ENCODE results near the gene NUBPL. TPM values are rescaled to one million over a fixed set of nuclear protein-coding genes. Genes with fewer than 3 reads are reported as not detected.
"Not testable (repeated sequence)": the region's sequence is repeated elsewhere in the genome, so short reads cannot be mapped to it uniquely, and the experiment has no call there.

Gene NUBPL
- total and polyA plus RNA-seq, 5 donors, result 9.6 to 23.9 (median 20.9) TPM

DNA sequence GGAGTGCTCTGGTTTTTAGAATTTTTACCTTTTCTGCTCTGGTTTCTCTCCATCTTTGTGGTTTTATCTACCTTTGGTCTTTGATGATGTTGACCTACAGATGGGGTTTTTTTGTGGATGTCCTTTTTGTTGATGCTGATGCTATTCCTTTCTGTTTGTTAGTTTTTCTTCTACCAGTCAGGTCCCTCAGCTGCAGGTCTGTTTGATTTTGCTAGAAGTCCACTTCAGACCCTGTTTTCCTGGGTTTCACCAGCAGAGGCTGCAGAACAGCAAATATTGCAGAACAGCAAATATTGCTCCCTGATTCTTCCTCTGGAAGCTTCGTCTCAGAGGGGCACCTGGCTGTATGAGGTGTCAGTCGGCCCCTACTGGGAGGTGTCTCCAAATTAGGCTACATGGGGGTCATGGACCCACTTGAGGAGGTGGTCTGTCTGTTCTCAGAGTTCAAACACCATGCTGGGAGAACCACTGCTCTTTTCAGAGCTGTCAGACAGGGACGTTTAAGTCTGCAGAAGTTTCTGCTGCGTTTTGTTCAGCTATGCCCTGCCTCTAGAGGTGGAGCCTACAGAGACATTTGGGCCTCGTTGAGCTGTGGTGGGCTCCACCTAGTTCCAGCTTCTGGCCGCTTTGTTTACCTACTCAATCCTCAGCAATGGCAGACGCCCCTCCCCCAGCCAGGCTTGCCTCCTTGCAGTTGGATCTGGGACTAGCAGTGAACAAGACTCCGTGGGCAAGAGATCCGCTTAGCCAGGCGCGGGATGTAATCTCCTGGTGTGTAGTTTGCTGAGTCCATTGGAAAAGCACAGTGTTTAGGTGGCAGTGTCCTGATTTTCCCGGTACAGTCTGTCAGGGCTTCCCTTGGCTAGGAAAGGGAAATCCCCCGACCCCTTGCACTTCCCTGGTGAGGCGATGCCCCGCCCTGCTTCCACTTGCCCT lies 250.8 kb downstream of the NUBPL start:
- H3K27ac ChIP-seq (ENCODE audit: low read length); ATAC-seq; H3K4me1 ChIP-seq (ENCODE audit: control insufficient read depth, insufficient read depth, low read length); intact Hi-C loops (cut with DNase I); H3K4me3 ChIP-seq (ENCODE audit: low read length); H3K27me3 ChIP-seq (ENCODE audit: control insufficient read depth, insufficient read depth); H3K9me3 ChIP-seq (ENCODE audit: control insufficient read depth, low read length): not testable (repeated sequence)
- DNase-seq, result peak in 2 of 3 donors; percentile 15 to 21
- WGBS, result 82% methylated on average over 15 of the region's 15 CpGs

- DNase-seq; H3K27me3 ChIP-seq (ENCODE audit: control insufficient read depth, insufficient read depth); H3K9me3 ChIP-seq (ENCODE audit: control insufficient read depth, low read length); intact Hi-C loops (cut with DNase I); H3K27ac ChIP-seq (ENCODE audit: low read length); H3K4me1 ChIP-seq (ENCODE audit: control insufficient read depth, insufficient read depth, low read length); H3K4me3 ChIP-seq (ENCODE audit: low read length); ATAC-seq: not testable (repeated sequence)
- 93% methylated on average over 2 of the region's 2 CpGs for WGBS
These were observed 252.7 kb downstream of the NUBPL start for GRCh38 chr14:31813724-31814490.

DNA sequence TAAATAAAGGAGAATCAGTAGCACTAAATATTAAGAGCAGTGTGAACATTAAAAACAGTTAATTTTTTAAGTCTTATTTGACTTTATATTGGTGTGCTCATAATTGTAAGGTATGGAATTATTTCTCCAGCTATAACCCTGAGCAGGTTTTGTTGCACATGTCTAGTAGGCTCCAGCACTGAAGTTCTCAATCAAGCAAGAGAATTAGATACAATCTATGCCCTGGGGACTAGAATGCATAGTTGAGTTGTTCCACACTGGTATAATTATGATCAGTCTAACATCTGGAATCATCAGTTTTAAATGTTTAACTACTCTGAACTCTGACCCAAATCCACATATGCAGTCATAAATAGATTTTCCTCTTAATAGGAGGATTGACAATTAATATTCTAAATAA lies 258.1 kb downstream of the NUBPL start:
- no peak overlapping the region for H3K27ac ChIP-seq (ENCODE audit: low read length)
- ATAC-seq (no peak), DNase-seq (no peak)
- no peaks in the 10 kb centered on the region for H3K4me1 ChIP-seq (ENCODE audit: control insufficient read depth, insufficient read depth, low read length)
- intact Hi-C loops (cut with DNase I), result no loop called here
- no peaks in the 10 kb centered on the region for H3K9me3 ChIP-seq (ENCODE audit: control insufficient read depth, low read length)
- no peaks in the 10 kb centered on the region for H3K27me3 ChIP-seq (ENCODE audit: control insufficient read depth, insufficient read depth)
- no peak overlapping the region for H3K4me3 ChIP-seq (ENCODE audit: low read length)

DNA sequence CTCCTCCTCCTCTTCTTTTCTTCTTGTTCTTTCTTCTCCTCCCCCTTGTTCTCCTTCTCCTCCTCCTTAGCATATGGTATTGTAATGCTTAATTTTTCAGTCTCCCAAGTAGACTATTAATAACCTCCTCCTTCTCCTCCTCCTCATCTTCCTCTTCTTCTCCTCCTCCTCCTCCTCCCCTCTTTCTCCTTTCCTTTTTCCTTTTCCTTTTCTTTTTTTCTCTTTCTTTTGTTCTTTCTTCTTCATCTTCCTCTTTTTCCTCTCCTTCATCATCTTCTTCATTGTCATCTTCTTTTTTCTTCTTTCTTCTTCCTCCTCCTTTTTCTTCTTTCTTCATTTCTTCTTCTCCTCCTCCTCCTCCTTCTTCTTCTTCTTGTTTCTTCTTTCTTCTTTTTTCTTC lies 264.3 kb downstream of the NUBPL start:
- Histone ChIP-seq H3K4me3 (ENCODE audit: low read length) (no peak overlapping the region), H3K9me3 (ENCODE audit: control insufficient read depth, low read length) (no peaks in the 10 kb centered on the region), H3K27ac (ENCODE audit: low read length) (no peak overlapping the region), H3K4me1 (ENCODE audit: control insufficient read depth, insufficient read depth, low read length) (no peaks in the 10 kb centered on the region), H3K27me3 (ENCODE audit: control insufficient read depth, insufficient read depth) (no peaks in the 10 kb centered on the region)
- ATAC-seq (no peak), DNase-seq (no peak)
- intact Hi-C loops (cut with DNase I), result no loop called here

GRCh38 chr14:31827325-31827724 lies 266.1 kb downstream of the NUBPL start:
- Histone ChIP-seq H3K4me1 (ENCODE audit: control insufficient read depth, insufficient read depth, low read length) (no peaks in the 10 kb centered on the region), H3K27ac (ENCODE audit: low read length) (no peak overlapping the region), H3K9me3 (ENCODE audit: control insufficient read depth, low read length) (no peaks in the 10 kb centered on the region), H3K4me3 (ENCODE audit: low read length) (no peak overlapping the region), H3K27me3 (ENCODE audit: control insufficient read depth, insufficient read depth) (no peaks in the 10 kb centered on the region)
- no peak for ATAC-seq
- DNase-seq, result no peak
- intact Hi-C loops (cut with DNase I), result no loop called here

DNA sequence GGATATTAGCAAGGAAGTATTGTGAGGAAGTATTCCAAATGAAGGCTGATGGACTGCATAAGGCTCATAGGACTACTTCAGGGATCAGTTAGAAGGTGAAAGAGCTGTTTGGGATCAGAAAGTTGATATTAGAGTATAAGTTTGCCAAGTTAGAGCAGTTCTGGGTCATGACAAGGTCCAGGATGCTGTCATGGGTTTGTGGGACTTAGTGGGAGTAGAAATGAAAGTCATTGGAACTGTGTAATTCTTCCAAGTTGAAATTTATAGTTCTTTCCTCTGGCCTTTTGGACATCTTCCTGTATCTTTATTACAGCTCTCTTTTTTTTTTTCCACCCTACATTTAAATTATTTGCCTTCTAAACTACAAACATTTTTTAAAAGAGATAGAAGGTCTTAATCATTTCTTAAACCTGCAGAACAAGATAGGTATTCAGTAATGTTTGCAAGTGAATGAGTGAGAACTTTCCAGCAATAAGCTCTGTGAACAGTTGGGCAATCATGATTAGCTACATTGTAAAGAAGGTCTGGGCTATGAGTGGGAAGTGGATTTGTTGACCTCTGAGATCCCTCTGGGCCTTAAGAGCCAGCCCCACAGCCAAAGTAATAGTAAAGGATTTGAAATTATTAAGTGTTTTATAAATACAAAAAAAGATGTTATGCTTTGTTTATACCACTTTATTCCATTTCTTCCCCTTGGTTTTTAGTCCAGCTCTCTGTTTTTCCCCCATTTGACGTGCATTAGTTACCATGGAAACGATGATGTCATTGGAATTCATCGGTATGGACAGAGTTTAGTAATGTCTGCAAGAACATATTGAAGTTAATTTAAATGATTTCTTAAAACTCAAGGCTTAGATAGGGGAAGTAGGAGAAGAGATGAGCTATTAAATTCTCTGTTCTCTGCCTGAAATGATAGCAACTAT lies 268.0 kb downstream of the NUBPL start:
- intact Hi-C loops (cut with DNase I), result no loop called here
- Histone ChIP-seq H3K27ac (ENCODE audit: low read length) (no peak overlapping the region), H3K27me3 (ENCODE audit: control insufficient read depth, insufficient read depth) (no peaks in the 10 kb centered on the region), H3K4me3 (ENCODE audit: low read length) (no peak overlapping the region), H3K9me3 (ENCODE audit: control insufficient read depth, low read length) (no peaks in the 10 kb centered on the region), H3K4me1 (ENCODE audit: control insufficient read depth, insufficient read depth, low read length) (no peaks in the 10 kb centered on the region)
- ATAC-seq, result no peak
- 71% methylated on average over 3 of the region's 3 CpGs for WGBS
- no peak for DNase-seq

DNA sequence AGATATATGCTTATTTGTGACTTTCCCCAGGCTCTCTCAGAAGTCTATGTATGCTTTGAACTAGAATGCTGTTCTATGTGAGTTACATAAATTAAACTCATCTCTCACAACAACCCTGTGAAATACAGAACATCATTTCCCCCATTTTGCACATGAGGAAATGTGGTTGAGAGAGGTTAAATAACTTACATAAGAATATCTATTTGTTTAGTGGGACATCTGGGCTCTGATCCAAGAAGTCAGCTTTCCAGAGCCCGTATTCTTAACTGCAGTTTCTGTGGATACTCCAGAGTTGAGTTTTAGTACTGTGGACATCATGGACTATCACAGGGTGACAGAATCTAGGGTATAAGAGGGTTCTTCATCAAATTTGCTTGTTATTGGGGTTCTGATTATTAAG lies 273.4 kb downstream of the NUBPL start:
- intact Hi-C loops (cut with DNase I), result no loop called here
- no peaks in the 10 kb centered on the region for H3K9me3 ChIP-seq (ENCODE audit: control insufficient read depth, low read length)
- H3K4me3 ChIP-seq (ENCODE audit: low read length), result no peak overlapping the region
- ATAC-seq, result no peak
- no peak overlapping the region for H3K27ac ChIP-seq (ENCODE audit: low read length)
- WGBS, result 21% methylated on average over 1 of the region's 1 CpG
- H3K27me3 ChIP-seq (ENCODE audit: control insufficient read depth, insufficient read depth), result no peaks in the 10 kb centered on the region
- no peak for DNase-seq
- H3K4me1 ChIP-seq (ENCODE audit: control insufficient read depth, insufficient read depth, low read length), result no peaks in the 10 kb centered on the region

DNA sequence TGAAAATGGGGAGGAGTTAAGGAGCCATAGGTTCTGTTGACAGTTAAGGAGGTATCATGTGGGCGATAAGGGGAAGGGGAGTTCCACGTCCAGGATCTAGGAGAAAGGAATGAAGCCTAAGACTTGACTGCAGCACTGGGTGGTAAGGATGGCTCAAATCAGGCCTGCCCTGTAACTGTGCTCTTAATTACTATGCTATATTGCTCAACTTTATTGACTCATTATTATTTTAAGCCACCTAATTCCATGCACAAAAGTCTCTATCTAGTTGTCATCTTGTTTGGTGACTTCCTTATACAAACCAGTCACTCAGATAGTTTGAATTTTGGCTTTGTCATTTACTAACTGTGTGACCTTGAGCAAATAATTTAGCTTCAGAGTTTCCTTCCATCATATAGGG lies 273.8 kb downstream of the NUBPL start:
- no peaks in the 10 kb centered on the region for H3K4me1 ChIP-seq (ENCODE audit: control insufficient read depth, insufficient read depth, low read length)
- ATAC-seq (no peak), DNase-seq (no peak)
- H3K27me3 ChIP-seq (ENCODE audit: control insufficient read depth, insufficient read depth), result no peaks in the 10 kb centered on the region
- WGBS, result 85% methylated on average over 2 of the region's 2 CpGs
- intact Hi-C loops (cut with DNase I), result no loop called here
- no peaks in the 10 kb centered on the region for H3K9me3 ChIP-seq (ENCODE audit: control insufficient read depth, low read length)
- H3K27ac ChIP-seq (ENCODE audit: low read length), result no peak overlapping the region
- no peak overlapping the region for H3K4me3 ChIP-seq (ENCODE audit: low read length)

GRCh38 chr14:31837031-31837430 lies 275.8 kb downstream of the NUBPL start:
- no peak overlapping the region for H3K27ac ChIP-seq (ENCODE audit: low read length)
- no peak overlapping the region for H3K4me3 ChIP-seq (ENCODE audit: low read length)
- H3K4me1 ChIP-seq (ENCODE audit: control insufficient read depth, insufficient read depth, low read length), result no peaks in the 10 kb centered on the region
- ATAC-seq (no peak), DNase-seq (no peak)
- intact Hi-C loops (cut with DNase I), result no loop called here
- WGBS, result 94% methylated on average over 5 of the region's 5 CpGs
- H3K27me3 ChIP-seq (ENCODE audit: control insufficient read depth, insufficient read depth), result no peaks in the 10 kb centered on the region
- no peaks in the 10 kb centered on the region for H3K9me3 ChIP-seq (ENCODE audit: control insufficient read depth, low read length)

DNA sequence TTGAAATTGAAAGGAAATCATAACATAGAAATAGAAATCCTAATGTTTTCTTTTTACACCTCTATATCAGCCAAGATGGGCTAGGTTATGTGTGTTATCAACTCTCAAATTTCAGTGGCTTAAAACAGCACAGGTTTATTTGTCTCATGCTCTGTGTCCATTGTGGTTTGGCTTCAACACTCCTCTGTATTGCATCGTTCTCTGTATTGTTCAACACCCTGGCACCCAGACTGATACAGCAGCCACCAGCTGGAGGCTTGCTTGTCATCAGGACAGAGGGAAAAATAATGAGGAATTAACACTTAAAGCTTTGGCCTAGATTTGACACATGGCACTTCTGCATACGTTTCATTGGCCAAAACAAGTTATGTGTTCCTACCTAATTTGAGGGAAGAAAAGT lies 281.7 kb downstream of the NUBPL start:
- DNase-seq (no peak), ATAC-seq (no peak)
- intact Hi-C loops (cut with DNase I), result no loop called here
- H3K27me3 ChIP-seq (ENCODE audit: control insufficient read depth, insufficient read depth), result no peaks in the 10 kb centered on the region
- no peaks in the 10 kb centered on the region for H3K9me3 ChIP-seq (ENCODE audit: control insufficient read depth, low read length)
- no peak overlapping the region for H3K27ac ChIP-seq (ENCODE audit: low read length)
- no peak overlapping the region for H3K4me3 ChIP-seq (ENCODE audit: low read length)
- no peaks in the 10 kb centered on the region for H3K4me1 ChIP-seq (ENCODE audit: control insufficient read depth, insufficient read depth, low read length)
- WGBS, result 54% methylated on average over 2 of the region's 2 CpGs
